Bone marrow (tissue), 2 donors: ENCODE data around the gene C10orf143.
"Not testable (repeated sequence)": the region's sequence is repeated elsewhere in the genome, so short reads cannot be mapped to it uniquely, and the experiment has no call there.

ENCODE experiments used
- DNase-seq, 2 donors: peaks; one replicate each; lab custom pipeline; 2025; lab: John Stamatoyannopoulos, UW

Gene C10orf143

DNA sequence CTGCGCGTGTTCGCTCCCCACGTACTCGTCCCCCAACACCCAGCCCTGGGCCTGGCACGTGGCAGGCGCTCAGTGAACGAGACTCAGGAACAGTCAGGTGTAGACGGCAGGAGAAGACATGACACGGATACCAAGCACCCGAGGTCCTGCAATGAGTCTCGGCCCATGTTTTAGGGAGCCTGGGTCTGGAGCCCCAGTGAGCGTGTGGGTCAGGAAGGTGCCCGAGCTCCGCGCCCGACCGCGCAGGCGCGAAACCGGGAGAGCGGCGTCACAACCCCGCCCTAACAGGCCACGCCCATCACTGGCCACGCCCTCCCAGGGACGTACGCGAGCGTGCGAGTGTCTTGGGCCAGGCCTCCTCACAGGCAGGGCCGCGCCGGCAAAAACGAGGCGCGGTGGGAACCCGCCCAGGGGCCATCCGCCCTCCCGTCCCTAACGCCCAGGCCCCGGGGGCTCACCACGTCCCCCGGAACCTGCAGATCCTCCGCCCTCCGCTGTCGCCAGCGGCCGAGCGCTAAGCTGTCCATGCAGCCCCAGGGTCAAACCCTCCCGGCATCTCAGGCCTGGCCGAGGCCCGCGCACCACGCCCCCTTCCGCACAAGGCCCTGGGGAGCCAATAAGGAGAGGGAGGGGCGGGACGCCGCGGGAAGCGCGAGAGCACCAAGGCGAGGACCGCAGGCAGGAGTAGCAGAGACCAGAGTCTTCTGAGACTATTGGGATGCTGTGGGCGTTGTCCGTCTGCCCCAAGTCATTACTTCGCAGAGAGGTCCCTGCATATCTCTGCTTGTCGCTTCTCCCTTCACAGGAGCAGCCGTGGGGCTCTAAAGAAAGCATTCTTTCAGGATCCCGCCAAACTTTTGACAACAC, at the start of gene C10orf143:
Gene C10orf143, minus strand, starts transcription at position 585 of the 867 bp plus-strand sequence. Its CDS starts 58 bp downstream, at position 527.
- DNase-seq: peak; percentile 94 to 100

DNA sequence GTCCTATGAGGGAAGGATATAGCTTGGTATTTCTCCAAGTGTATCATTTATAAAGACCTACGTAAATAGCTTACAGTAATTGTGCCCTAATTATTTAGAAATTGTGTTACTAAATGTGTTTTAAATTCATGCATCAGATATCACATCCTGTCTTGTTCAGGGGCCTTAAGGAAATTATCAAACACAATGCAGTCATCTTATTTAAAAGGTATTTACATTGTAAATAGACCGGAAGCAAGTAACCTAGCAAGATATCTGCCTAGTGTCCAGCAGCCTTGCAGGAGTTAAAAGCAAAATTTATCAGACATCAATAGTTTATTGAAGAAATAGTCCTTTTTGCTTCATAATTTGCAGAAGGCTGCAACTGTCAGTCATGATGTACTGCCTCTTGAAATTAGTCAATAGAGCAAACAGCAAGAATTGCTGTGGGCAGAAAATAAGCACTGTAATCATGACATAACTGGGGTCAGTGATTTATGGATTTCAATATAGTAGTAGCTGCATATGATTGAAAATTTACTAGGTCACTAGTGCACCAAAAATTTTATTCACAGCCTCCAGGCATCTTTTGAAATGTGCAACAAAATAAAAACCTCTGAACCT, 48.7 kb upstream of the C10orf143 start:
- DNase-seq: no peak

DNA sequence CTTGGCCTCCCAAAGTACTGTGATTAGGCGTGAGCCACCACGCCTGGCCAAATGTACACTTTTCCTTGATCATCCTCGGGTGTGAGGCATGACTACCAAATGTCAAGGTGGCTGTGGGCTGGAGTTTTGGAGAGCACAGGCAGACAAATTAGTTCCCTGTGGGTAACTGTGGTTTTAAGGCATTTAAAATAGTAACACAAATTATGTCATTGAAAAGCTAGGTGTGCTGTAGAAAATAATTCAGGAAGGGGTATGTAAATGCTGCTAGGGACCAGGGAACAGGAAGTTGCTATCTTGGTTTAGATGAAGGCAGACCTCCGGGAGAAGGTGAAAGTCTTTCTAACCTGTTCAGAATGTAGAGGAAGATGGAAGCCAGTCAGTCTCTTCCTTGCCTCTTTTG, 35.4 kb upstream of the C10orf143 start:
- no peak for DNase-seq

DNA sequence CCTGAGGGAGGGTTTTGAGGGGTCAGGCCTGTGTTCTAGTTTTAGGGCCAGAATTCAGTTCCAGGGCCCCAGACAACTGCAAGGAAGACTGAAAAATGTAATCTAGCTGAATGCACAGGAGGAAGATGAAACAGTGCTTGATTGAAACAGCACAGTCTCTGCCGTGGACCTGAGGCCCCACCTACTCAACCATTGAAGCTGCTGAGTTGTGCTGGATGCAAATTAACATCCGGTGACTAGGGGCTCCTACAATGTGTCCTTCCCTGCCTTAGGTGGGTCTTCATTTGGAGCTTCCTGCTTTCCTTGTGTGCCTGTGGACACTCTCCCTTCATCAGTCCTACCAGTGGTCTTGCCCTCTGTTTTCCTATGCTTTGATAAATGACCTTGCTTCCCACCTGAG, 31.2 kb upstream of the C10orf143 start:
- no peak for DNase-seq

DNA sequence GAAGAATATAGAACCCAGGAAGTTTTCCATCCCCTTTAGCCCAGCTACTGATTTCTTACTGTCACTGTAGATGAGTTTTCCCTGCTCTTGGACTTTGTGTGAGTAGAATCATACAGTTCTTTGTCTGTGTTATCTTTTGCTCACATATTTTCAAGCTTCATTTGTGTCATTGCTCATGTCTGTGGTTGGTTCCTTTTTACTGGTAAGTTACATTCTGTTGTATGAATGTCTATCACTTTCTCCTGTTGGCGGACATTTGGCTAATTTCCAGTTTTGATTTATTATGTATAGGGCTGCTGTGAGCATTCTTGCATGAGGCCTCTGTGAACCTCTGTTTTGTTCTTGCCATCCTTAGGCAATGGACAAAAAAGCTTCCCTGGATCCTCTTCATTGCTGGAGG, 30.8 kb upstream of the C10orf143 start:
- no peak for DNase-seq

DNA sequence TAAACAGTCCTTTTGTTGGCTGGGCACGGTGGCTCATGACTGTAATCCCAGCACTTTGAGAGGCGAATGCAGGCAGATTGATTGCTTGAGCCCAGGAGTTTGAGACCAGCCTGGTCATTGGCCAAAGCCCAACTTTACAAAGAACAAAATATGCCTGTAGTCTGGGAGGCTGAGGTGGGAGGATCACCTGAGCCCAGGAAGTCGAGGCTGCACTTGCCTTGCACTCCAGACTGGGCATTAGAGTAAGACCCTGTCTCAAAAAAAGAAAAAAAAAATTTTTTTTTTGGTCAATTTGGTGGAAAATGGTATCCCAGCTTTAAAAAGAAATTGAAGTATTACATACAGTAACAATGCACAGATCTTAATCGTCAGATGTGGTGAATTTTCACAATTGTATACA, 30.4 kb upstream of the C10orf143 start:
- no peak for DNase-seq

DNA sequence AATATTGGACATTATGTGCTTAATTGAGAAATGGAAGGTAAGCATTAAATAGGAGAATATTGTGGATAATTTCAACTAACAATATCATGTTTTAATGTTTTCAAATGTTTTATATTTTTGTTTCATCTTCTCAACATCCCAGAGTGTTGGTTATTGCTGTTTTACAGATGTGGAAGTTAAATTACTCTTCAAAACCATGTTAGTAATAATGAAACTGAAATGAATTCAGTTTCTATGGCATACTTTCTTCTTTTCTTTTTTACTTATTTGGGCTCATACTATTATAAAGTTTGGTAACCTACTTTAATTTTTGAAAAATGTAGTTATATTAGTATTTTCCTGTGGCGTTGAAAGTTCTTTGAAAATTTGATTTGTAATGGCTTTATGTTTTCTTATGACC, 29.8 kb upstream of the C10orf143 start:
- DNase-seq: no peak

DNA sequence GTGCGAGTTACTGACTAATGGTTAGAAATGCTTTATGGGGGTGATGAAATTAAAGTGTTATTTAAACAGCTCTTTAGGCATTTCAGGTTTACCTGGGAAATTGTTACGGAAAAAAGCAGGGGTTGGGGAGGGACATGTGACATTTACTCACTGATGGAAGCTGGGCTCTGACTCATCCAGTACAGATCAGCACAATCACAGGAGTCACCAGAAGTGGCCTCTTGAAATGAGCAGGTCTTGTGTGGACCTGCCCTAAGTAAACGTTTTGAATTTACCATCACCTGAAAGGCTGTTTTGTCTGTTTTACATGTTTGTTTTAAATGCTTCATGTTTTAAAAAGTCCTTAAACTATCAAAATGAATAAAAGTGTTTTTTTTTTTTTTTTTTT, 27.8 kb upstream of the C10orf143 start:
- DNase-seq: no peak

DNA sequence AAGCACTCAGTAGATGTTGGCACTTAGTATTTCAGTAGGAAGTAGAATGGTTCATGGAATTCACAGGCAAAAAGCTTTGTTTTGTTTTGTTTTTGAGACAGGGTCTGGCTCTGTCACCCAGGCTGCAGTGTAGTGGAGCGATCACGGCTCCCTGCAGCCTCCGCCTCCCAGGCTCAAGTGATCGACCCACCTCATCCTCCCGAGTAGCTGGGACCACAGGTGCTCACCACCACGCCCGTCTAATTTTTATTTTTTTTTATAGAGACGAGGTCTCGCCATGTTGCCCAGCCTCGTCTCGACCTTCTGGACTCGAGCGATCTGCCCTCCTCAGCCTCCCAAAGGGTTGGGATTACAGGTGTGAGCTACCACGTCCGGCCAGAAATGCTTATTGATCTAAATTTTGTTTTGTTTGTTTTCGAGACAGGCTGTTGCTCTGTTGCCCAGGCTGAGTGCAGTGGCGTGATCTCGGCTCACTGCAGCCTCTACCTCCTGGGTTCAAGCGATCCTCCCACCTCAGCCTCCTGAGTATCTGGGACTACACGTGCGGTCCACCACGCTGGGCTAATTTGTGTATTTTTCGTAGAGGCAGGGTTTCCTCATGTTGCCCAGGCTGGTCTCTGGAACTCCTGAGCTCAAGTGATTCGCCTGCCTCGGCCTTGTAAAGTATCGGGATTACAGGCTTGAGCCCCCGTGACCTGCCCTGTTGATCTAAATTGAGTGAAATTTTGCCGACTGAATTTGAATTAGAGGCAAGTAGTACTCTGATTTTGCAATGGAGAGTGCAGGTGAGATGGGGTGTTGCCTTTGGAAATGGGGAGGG, 27.2 kb upstream of the C10orf143 start:
- DNase-seq: no peak

DNA sequence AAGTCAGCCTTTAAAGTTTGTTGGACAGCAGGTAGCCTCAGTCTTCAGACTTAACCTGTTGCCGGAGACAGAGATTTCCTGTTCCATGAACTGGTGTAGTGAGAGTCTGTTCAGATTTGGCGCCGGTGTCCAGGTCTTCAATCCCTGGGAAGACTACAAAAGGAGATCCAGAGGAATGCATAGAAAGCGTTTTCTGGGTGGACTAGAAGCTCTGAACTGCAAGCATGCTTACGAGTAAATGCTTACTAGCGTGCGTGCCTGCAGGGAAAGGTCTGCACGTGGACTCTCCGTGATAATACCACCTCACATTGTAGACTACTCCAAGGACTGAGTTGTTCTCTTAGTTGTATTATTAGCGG, 26.4 kb upstream of the C10orf143 start:
- DNase-seq: no peak

DNA sequence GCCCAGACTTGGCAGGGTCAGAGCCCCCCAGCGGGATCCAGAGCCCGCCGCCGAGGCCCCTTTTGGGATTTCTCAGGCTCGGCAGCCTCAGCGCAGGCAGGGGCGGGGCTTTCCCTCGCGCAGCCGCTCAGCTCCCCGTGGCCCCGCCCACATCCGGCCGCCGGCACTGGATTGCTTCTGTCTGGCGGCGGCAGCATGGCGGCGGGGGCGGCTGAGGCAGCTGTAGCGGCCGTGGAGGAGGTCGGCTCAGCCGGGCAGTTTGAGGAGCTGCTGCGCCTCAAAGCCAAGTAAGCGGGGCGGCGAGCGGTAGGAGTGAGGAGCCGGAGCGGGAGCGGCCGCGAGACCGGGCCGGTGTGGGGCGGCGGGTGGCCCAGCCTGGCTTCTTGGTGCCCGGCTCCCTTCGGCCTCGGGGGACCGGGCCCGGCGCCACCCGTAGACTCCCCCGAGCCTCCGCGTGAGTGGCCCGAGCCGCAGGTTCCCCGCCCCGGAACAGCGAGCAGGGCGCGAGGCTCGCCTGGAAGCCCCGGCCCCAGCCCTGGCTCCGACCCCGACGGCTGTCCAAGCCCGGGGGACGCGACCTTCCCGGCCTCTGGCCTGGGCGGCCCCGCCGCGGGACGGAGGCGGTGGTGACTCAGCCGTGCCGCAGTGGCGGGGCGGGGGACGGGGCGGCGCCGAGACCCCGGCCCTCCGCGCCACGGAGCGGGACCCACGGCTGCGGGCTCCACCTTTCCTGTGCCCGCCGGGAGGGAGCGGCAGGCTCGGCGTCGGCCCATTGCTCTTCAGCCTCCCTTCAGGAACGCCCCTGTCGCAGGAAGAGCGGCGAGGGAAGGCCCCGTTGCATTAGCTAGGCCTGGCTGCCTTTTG, 25.8 kb upstream of the C10orf143 start, which contains the start of gene GLRX3:
Gene GLRX3, plus strand, starts transcription at position 166 of the 864 bp plus-strand sequence. Its CDS starts 30 bp downstream, at position 196.
- peak; percentile 69 to 77 for DNase-seq

DNA sequence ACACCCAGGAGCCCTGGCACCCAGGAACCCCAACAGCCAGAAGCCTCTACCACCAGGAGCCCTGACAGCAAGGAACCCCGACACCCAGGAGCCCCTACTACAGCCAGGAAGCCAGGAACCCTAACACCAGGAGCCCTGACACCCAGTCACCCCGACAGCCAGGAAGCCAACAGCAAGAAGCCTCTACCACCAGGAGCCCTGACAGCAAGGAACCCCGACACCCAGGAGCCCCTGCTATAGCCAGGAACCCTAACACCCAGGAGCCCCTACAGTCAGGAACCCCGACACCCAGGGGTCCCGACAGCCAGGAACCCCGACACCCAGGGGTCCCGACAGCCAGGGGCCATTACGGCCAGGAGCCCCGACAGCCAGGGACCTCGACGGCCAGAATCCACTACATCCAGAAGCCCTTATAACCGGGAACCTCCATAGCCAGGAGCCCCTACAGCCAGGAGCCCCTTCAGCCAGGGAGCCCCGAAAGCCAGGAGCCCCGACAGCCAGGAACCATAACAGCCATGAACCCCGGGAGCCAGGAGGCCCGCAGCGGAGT, 25.1 kb upstream of the C10orf143 start:
- no peak for DNase-seq

DNA sequence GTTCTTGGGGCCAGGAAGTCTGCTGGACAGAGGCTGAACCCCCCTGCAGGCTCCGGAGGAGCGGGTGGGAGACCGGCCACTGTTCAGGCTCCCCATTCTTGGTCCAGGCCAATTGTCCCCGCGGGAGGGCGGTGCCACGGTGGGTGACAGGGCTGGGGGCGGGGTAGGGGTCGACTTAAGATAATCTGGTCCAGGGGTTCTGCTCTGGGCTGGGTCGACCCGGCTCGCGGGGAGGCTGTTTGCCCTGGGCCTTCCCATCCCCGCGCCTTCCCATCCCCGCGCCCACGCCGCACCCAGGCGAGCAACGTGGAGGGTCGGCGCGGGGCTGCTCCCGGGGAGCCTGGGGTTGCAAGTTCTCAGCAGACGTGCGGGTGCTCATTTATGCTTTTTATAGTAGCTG, 18.3 kb upstream of the C10orf143 start:
- DNase-seq: no peak

DNA sequence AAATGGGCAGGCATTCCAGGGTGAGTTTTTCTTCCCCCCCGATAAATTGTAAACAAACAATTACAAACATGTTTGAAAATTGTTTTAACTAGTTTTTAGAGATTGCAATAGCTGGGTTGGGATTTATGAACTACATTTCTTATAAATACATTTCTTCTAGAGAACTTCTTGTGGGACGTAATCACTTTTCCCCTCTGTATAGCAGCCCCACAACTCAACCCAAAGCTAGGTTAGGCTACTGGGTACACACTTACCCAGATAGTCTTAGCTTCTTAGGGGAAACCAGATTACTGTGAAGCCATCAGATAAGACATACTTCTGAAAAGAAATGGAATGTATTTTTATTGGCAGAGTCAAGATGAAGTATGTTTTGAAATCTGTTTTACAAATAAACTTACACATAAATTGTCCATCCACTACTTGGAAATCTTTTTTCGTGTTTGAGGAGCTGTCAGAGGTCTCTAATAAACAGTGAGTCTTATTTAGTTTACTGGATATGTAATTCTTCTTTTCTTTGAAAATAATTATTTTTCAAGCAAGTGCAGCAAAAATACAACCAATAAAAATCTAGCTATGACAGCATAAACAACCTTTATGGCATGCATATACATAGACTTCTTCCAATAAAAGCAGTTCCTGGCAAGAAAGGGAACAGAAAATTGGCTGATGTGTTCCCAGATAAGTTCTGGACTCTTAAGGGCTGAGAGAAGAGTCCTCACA, 17.6 kb upstream of the C10orf143 start:
- DNase-seq: no peak

DNA sequence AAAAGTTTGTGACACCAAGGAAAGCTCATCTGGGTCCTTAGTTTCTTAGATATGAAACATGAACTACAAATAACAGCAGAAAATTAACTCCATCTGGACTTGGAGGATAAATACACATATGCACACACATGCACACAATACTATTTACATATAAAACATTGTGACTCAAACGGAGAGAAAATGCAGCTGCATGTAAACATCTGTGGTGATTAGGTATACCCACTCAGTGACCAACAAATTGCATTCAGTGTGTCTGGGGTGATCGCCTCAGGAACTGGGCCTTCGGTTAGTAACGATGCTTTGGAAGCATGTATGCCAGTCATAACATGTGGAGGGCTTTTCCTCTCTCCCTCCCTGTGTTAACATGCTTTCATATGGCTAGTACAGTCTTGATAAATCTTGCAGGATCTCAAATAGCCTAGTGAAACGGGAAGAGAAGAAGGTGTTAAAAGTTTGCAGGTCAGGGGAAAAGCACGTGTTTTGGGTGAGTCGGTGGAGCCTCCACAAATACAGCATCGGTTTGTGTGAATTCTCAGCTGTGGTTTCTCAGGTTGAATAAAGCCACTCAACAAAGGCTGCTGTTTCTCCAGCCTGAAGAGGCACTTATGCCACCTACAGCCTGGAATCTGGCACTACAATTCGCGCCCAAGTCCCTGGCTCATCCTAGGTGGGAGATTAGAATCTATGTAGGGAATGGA, 16.9 kb upstream of the C10orf143 start:
- peak in 1 of 2 donors; percentile 18 for DNase-seq

DNA sequence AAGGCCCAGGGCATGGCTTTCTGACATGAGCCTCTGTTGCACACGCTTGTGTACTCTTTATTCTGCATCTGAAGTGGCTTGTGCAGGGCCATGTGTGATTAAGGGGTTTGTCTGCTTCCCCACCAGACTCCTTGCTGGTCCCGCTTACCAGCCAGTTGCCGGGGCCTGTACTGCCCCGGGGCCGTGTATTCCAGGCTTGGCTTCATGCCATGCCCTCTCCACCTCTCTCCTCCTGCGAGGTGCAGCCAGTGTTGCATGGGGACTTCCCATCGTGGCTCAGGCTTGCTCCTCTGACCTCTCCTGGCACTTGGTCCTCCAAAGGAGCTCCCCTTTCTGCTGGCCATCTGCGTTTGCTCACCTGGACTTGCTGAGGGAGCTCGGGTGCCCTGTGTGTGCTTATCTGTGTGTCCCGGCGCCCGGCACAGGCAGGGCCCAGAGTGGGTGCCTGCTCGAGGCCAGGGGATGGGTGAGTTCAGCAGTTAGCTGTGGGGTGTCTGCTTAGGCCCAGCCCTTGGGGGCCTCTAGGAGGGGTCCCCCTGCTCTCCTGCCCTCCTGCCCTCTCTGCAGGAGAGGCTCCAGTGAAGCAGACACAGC, 11.0 kb upstream of the C10orf143 start:
- DNase-seq: no peak

DNA sequence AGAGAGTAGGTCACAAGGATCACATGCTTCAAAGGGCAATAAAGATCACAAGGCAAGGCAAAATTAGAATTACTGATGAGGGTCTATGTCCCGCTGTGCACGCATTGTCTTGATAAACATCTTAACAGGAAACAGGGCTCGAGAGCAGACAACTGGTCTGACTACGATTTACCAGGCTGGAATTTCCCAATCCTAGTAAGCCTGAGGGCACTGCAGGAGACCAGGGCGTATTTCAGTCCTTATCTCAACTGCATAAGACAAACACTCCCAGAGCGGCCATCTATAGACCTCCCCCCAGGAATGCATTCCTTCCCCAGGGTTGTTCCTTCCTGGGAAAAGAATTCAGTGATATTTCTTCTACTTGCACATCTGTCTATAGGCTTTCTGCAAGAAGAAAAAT, 6.9 kb upstream of the C10orf143 start:
- not testable (repeated sequence) for DNase-seq

DNA sequence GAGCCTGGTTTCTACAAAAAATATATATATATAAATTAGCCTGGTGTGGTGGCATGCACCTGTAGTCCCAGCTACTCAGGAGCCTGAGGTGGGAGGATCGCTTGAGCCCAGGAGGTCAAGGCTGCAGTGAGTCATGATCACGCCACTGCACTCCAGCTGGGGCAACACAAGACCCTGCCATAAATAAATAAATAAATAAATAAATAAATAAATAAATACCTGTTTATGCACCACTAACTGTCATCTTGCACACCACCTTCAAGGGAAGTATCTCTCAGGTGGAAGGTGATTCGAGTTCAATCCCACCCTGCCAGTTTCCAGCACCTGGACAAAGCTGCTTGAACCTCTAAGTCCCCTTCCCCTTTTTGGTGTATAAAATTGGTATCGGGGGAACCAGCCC, 6.3 kb upstream of the C10orf143 start:
- DNase-seq: not testable (repeated sequence)

DNA sequence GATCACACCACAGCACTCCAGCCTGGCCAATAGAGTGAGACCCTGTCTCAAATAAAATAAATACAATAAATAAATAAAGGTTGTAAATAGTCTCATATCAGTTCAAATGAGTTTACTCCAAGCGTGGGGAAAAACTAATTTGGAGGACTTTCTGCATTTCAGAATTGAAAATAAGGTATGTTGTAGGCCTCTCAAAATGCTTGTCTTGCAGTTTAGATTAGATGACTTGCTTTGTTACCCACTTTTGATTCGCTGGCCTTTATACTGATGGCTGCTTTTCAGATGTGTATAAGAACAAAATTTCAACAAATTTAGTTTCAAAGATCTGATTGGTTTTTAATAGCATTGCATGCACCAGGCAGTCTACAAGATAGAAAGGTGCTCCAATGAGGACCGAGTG, 2.2 kb upstream of the C10orf143 start:
- no peak for DNase-seq

DNA sequence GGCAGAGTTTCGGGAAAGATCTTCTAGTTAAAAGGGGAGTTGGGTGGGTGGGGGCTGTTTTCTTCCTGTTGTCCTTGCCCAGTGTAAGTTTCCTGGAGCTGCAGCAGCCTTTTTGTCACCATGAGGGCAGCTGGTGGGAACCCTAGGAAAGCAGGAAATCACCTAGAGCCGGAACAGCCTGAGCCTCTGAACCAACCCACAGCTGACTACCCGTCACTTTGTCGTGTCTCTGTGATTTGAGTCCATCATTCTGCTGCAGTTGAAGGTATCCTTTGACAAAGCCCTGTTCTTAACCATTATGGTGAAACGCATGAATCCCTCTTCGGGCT, 1.2 kb upstream of the C10orf143 start:
- no peak for DNase-seq
